Loucy (cell line): Measurements from ENCODE around the gene ANAPC15.

Experiments
- H2AFZ ChIP-seq: fragments of 200-600 bp; sonication (generic); 2 replicates; pipeline ENCODE4 v1.6.0; 2016; ENCODE audit warnings: antibody characterized with exemption, mild to moderate bottlenecking, low read length, moderate library complexity
- H3F3A ChIP-seq: fragments of 200-600 bp; 2 replicates; pipeline ENCODE4 v1.6.0; 2016; ENCODE audit warnings: antibody characterized with exemption, low read depth, mild to moderate bottlenecking
- H3K27me3 ChIP-seq: fragments of 200-600 bp; sonication (generic); 2 replicates; pipeline ENCODE4 v1.6.1; 2014; ENCODE audit warnings: low read length, mild to moderate bottlenecking; ENCODE audit not compliant: insufficient read depth, poor library complexity, severe bottlenecking
- H3K36me3 ChIP-seq: fragments of 200-600 bp; sonication (generic); 2 replicates; pipeline ENCODE4 v1.6.1; 2016; ENCODE audit warnings: low read length; ENCODE audit not compliant: insufficient read depth
- H3K4me1 ChIP-seq: fragments of 200-600 bp; sonication (generic); 2 replicates; pipeline ENCODE4 v1.5.1; 2014; ENCODE audit warnings: low read length, mild to moderate bottlenecking; ENCODE audit not compliant: insufficient read depth, poor library complexity, severe bottlenecking
- H3K4me2 ChIP-seq: fragments of 200-600 bp; sonication (generic); 2 replicates; pipeline ENCODE4 v1.6.0; 2014; ENCODE audit warnings: antibody characterized with exemption, low read length, low read depth, mild to moderate bottlenecking; ENCODE audit not compliant: poor library complexity, severe bottlenecking
- H3K4me3 ChIP-seq: fragments of 200-600 bp; sonication (generic); 2 replicates; pipeline ENCODE4 v1.5.1; 2014; ENCODE audit warnings: low read length, mild to moderate bottlenecking, mixed read lengths; ENCODE audit not compliant: poor library complexity, severe bottlenecking
- H3K79me2 ChIP-seq: fragments of 200-600 bp; sonication (generic); 2 replicates; pipeline ENCODE4 v1.6.1; 2014; ENCODE audit warnings: low read length; ENCODE audit not compliant: insufficient read depth
- H3K9ac ChIP-seq: fragments of 200-600 bp; sonication (generic); 2 replicates; pipeline ENCODE4 v1.6.0; 2014; ENCODE audit warnings: mild to moderate bottlenecking, low read depth, low read length, moderate library complexity; ENCODE audit not compliant: poor library complexity, severe bottlenecking
- H3K9me2 ChIP-seq: fragments of 200-600 bp; sonication (generic); replicated peaks from 2 replicates; pipeline ENCODE4 v1.6.1; 2016; ENCODE audit warnings: low read depth, low read length, mixed read lengths
- H3K9me3 ChIP-seq: fragments of 200-600 bp; sonication (generic); 2 replicates; pipeline ENCODE4 v1.6.1; 2014; ENCODE audit warnings: mild to moderate bottlenecking, antibody characterized with exemption, low read length, low read depth; ENCODE audit not compliant: insufficient read depth
- H4K20me1 ChIP-seq: fragments of 200-600 bp; sonication (generic); 2 replicates; pipeline ENCODE4 v1.6.0; 2014; ENCODE audit warnings: antibody characterized with exemption, low read length, mild to moderate bottlenecking; ENCODE audit not compliant: insufficient read depth, poor library complexity, severe bottlenecking
- CTCF ChIP-seq: fragments of 200-600 bp; sonication (generic); conservative IDR thresholded peaks from 2 replicates; pipeline ENCODE4 v1.5.1; 2014; ENCODE audit warnings: mild to moderate bottlenecking, antibody characterized with exemption, low read length
- EZH2phosphoT487 ChIP-seq: fragments of 200-600 bp; IDR thresholded peaks from 2 replicates; pipeline ENCODE4 v1.6.1; 2018; ENCODE audit warnings: antibody characterized with exemption, mild to moderate bottlenecking, moderate library complexity, borderline replicate concordance

ANAPC15 gene

GRCh38 chr11:72125956-72126355 lies 13.5 kb upstream of the ANAPC15 start:
- no peaks in the 10 kb centered on the region for H3F3A ChIP-seq
- H3K27me3 ChIP-seq = no peaks in the 10 kb centered on the region
- H3K9me3 ChIP-seq = peaks cover 14% of the 10 kb centered on the region; the same call in 1 of the 2 replicates
- H3K9me2 ChIP-seq = no peaks in the 10 kb centered on the region
- no peaks in the 10 kb centered on the region for H3K4me1 ChIP-seq
- H4K20me1 ChIP-seq = no peaks in the 10 kb centered on the region
- no peak overlapping the region for H2AFZ ChIP-seq
- no peak overlapping the region for H3K4me2 ChIP-seq
- H3K36me3 ChIP-seq = no peaks in the 10 kb centered on the region
- no peak overlapping the region for H3K9ac ChIP-seq
- no peak for TF ChIP-seq EZH2phosphoT487
- TF ChIP-seq CTCF = no peak
- H3K4me3 ChIP-seq = no peak overlapping the region
- H3K79me2 ChIP-seq = no peaks in the 10 kb centered on the region

- no peaks in the 10 kb centered on the region for H4K20me1 ChIP-seq
- H3K4me2 ChIP-seq = no peak overlapping the region
- no peaks in the 10 kb centered on the region for H3K36me3 ChIP-seq
- no peak overlapping the region for H3K9ac ChIP-seq
- no peaks in the 10 kb centered on the region for H3K27me3 ChIP-seq
- H3K4me3 ChIP-seq = no peak overlapping the region
- H3K9me2 ChIP-seq = no peaks in the 10 kb centered on the region
- H2AFZ ChIP-seq = no peak overlapping the region
- TF ChIP-seq EZH2phosphoT487 = no peak
- no peak for TF ChIP-seq CTCF
- no peaks in the 10 kb centered on the region for H3K79me2 ChIP-seq
- H3K9me3 ChIP-seq = peaks cover 14% of the 10 kb centered on the region; the same call in 1 of the 2 replicates
- no peaks in the 10 kb centered on the region for H3F3A ChIP-seq
- no peaks in the 10 kb centered on the region for H3K4me1 ChIP-seq
These were observed 11.6 kb upstream of the ANAPC15 start for GRCh38 chr11:72124046-72124445.

- TF ChIP-seq CTCF (no peak), EZH2phosphoT487 (no peak)
- H3F3A ChIP-seq = no peaks in the 10 kb centered on the region
These were observed 10.7 kb upstream of the ANAPC15 start for GRCh38 chr11:72123117-72123653.

More at GRCh38 chr11:72123117-72123653, 10.7 kb upstream of the ANAPC15 start:
- Histone ChIP-seq H4K20me1 (no peaks in the 10 kb centered on the region), H2AFZ (no peak overlapping the region), H3K9ac (no peak overlapping the region), H3K79me2 (no peaks in the 10 kb centered on the region), H3K27me3 (no peaks in the 10 kb centered on the region), H3K9me3 (peaks cover 10% of the 10 kb centered on the region; the same call in 1 of the 2 replicates), H3K4me1 (no peaks in the 10 kb centered on the region), H3K9me2 (no peaks in the 10 kb centered on the region), H3K36me3 (no peaks in the 10 kb centered on the region), H3K4me3 (no peak overlapping the region), H3K4me2 (no peak overlapping the region)
